ENCODE measurements around the gene SUMO4.
"Not testable (repeated sequence)": the region's sequence is repeated elsewhere in the genome, so short reads cannot be mapped to it uniquely, and the experiment has no call there.

The SUMO4 gene

DNA sequence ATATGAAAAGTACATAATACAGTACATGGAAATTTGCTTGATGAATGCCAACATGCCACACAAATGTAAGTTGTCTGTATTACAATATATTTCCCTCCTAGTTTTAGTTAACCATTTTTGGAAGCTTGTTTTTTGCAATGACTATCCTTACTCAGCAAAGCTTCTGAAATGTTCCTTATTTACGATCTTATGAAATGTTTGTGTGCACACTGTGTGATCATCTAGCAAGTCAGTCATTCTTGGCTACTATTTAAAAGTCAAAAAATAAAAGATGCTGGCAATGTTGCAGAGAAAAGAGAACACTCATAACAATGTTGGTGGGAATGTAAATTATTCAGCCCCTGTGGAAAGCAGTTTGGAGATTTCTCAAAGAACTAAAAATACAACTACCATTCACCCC, 33.8 kb downstream of the SUMO4 start:
- no peak for DNase-seq

DNA sequence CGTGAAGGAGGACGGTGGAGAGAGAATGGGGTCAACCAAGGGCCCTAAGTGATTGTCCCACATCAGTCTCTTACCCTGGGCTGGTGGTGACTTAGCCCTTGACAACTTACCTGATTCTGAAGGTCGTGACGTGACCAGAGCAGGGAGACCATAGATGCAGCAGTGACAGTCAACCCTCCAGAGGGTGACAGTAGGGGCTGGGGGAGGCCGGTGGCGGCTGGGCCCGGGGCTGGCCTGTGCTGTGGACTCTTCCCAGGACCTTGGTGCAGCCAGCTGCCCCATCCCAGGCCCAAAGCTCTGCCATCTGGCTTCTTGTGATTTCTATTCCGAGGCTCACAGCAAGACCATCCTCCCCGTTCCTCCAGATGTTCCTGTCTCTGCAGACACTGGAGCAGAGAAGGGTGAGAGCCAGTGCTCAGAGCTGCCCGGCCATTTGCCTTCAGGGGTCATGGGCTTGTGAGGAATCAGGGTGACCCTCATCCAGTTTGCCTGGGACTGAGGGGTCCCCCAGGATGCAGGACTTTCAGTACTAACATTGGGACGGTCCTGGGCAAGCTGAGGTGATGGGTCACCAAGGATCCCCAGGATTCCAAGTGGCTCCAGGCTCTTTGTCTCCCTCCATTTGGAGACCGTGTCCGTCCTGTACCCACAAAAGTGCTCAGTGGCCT, 36.0 kb downstream of the SUMO4 start:
- DNase-seq: no peak

DNA sequence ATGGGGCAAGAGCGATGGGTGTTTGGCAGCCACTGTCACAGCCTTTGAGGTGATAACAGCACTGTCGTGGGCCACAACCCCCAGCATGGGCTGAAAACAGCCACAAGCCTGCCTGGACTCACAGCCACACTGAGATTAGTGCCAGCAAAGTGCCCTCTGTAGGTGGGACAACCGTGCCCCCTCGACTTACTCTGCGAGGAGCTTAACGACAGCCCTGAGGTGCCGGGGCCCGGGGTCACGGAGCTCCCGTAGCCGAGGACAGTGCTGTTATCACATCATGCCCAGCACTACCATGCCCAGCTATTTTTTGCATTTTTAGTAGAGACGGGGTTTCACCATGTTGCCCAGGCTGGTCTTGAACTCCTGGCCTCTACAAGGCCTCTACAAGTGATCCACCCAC, 36.6 kb downstream of the SUMO4 start:
- no peak for DNase-seq

DNA sequence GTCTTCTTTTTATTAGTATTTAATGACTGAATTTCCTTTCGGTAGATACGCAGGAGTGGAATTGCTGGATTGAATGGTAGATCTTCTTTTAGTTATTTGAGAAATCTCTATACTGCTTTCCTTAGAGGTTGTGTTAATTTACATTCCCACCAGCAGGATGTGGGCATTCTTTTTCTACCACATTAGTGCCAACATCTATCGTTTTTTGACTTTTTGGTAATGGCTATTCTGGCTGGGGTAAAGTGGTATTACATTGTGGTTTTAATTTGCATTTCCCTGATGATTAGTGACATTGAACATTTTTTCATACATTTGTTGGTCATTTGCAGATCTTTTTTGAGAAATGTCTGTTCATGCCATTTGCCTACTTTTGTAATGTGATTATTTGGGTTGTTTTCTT, 37.1 kb downstream of the SUMO4 start:
- no peak for DNase-seq

DNA sequence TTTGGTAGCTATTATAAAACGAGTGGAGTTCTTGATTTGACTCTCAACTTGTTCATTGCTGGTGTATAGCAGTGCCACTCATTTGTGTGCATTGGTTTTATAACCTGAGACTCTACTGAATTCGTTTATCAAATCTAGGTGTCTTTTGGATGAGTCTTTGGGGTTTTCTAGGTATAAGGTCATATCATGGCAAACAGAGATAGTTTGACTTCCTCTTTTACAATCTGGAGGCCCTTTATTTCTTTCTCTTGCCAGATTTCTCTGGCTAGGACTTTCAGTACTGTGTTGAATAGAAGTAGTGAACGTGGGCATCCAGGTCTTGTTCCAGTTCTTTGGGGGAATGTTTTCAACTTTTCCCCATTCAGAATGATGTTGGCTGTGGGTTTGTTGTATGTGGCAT, 38.8 kb downstream of the SUMO4 start:
- DNase-seq: no peak

DNA sequence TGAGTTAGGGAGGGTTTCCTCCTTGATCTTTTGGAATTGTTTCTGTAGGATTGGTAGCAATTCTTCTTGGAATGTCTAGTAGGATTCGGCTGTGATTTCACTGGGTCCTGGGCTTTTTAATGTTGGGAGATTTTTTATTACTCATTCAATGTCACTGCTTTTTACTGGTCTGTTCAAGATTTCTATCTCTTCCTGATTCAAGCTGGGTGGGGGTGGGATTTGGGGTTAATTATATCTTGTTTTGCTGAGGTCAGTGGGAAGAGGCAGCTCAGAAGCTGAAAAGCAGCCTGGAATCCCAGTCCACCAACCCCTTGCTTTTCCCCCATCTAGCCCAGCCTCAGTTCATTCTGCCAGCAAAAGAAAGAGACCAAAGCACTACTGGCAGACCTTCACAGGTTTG, 39.6 kb downstream of the SUMO4 start:
- DNase-seq: no peak

DNA sequence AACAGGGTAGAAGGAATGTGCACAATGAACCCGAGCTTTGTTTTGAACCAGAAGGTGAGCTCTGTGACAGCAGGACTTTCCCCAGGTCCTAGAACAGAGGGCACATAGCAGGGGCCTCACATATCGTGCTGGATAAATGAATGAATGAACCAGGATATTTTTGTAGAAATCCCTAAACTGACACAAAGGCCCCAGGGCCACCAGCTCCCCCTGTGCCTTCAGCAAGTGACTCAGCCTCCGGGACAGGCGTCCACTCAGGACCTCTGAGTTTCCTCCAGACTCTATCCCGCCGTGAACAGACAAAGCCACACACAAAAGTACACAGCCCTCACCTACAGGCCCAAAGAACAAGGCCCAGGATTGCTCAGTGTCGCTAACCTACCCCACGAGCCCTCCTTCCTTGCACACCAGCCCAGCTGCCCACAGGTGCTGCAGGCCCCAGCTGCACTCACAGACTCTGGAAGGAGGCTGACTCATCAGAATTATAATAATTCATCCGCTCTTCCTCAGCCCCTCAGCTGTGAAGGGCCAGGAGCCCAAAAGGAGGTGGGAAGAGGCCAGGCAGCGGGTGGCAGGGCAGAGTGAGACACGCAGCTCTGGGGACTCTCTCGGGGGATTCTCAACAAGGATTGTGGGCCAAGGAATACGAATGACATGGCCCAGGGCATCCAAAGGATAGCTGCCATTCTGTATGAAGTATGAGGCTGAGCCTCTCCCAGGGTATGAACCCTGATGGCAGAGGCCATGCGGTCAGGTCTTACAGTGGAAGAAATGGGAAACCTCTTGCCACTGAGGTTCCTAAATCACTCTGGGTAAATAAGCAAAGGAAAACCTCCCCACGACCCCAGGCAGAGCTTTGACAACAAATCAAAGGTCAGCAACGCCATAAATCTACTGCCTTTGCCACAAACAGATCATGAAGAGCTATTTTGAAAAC, 40.9 kb downstream of the SUMO4 start:
- DNase-seq: no peak

DNA sequence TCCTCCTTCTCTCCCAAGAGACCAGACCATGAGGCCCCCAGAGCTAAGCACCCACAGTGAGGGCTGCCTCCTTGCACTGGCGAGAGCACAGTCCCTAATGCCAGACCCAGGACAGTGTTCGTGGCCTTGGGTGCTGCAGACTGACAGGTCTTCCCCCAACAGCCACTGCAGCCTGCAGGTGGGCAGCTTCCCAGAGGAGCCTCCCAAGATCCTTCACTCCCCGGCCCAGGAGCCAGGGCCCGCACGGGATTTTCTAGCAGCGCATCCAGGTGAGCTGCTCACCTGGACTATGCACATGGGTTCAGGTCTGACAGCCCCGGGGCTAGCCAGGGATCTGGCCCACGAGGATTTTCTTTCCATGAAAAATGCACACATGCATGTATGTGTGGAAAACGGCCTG, 41.7 kb downstream of the SUMO4 start:
- no peak for DNase-seq

DNA sequence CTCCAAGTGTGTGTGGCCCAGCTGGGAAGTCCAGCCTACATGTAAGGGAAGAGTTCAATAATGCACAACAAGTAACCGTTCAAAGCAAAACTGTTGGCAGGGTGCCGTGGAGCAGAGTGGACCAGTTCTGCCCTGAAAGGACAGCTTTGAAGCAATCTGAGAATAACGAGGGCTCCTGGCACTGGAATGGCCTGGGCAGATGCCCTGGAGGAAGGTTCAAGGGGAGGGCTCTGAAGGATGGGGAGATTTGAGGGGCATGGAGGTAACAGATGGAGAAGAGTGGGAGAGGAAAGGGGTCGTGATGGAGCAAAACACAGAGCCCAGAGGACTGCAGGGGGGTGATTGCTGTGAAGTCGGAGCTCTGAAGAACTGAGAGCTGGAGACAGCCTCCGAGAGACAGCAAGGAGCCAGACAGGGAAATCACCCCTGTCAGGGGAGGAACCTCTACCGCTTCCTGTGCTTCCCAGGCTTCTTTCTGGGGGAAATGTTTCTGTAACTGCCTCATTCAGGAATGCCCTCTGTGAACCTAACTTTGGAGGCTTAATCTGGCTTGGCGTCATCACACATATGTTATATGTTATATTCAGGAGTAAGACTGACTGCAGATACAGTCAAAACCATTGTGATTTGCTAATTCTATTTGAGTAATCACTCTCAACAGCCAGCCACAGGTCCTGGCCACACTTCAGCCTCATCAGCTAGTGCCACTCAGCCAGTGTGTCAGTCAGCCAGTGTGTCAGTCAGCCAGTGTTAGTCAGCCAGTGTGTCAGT, 43.5 kb downstream of the SUMO4 start:
- DNase-seq: no peak

DNA sequence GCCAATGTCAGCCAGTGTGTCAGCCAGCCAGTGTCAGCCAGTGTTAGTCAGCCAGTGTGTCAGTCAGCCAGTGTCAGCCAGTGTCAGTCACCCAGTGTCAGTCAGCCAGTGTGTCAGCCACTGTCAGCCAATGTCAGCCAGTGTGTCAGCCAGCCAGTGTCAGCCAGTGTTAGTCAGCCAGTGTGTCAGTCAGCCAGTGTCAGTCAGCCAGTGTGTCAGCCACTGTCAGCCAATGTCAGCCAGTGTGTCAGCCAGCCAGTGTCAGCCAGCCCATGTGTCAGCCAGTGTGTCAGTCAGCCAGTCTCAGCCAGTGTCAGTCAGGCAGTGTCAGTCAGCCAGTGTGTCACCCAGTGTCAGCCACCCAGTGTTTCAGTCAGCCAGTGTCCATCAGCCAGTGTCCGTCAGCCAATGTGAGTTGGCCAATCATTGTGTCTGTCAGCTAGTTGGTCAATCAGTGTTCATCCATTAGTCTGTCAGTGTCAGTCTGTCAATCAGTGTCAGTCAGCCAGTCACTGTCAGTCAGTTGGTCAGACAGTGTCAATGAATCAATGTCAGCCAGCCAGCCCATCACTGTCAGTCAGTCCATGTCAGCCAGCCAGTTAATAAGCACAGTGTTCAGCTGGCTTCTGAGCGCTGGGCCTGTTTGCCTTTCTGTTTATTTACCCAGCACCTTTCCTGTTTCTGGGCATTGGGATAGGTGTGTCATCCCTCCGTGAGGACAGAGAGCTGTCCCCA, 44.5 kb downstream of the SUMO4 start:
- not testable (repeated sequence) for DNase-seq

DNA sequence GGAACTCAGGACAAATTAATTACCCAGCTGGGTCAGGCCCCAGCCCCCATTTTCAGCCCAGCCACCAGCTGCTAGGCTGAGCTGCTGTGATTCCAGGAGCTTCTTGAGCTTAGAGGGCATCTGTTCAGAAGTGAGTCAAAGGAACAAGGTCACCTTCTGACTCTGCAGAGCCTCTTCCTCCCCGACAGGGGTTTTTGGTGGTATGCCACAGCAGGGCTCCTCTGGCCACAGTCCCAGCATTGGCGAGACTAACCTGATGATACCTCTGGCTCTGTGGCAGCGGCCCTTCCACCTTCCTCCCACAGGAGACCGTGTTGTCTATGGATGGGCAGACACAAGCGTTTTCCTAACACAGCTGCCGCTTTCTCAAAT, 45.0 kb downstream of the SUMO4 start:
- no peak for DNase-seq

DNA sequence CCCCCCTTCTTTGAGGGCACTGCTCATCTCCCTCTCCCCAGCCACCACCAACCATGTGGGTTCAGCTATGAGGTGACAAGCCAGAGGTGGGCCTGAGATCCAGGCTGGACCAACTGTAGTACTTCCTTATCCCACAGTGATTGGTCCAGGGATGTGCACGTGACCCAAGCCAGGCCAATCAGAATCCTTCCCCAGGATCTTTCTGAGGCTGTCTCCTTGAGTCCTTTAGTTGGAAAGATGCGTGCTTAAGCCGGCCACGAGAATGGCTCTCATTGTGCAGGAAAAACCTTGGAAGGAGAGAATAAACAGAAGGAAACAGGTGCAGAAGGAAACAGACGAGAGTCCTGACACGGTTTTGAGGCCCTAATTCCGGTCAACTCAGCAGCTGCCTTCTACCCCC, 45.5 kb downstream of the SUMO4 start:
- DNase-seq: no peak

DNA sequence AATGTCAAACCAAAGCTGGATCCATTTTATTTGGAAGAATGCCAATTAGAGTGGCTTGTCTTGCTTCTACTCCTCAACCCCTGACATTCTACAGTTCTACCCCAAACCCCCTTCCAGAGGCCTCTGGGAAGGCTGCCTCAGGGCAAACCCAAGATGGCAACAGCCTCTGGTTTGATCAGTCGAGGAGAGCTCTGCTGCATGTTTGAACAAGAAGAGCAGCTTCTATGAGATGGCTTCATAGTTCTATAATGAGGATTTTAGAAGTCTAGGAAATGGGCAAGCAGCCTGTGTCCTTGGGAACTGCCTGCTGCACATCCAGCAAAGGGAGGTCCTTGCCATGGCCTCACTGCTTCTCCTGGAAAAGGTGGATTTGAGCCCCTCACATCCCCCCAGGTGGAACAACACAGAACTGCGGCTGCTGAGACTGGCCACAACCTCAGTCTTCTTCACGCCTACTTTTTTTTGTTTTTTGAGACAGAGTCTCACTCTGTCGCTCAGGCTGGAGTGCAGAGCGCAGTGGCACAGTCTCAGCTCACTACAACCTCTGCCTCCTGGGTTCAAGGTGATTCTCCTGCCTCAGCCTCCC, 46.8 kb downstream of the SUMO4 start:
- DNase-seq: no peak

DNA sequence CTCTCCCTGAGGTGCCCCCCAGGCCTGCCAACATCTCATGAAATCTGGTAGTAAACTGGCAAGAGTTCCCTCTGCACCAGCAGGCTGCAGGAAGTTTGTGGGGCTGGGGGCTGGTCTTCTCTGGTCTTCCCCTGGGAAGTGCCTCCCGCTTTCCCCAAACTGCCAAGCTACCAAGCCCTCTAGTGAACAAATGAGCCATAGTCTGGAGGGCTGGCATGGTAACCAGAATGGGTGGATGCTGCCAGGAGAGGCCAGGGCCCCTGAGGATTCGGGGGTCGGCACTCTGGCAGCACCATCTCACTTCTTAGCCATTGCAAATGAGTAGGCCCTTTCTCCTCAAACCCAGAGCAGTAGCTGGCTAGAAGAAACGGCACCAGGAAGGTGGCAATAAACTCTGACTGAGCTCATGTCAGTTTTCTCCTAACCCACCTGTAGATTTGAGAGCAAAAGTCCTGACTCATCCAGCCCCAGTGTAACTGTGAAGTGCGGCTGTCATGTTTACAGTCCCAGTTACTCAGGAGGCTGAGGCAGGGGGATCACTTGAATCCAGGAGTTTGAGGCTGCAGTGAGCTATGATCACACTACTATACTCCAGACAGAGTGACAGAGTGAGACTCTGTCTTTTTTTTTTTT, 48.9 kb downstream of the SUMO4 start:
- no peak for DNase-seq

DNA sequence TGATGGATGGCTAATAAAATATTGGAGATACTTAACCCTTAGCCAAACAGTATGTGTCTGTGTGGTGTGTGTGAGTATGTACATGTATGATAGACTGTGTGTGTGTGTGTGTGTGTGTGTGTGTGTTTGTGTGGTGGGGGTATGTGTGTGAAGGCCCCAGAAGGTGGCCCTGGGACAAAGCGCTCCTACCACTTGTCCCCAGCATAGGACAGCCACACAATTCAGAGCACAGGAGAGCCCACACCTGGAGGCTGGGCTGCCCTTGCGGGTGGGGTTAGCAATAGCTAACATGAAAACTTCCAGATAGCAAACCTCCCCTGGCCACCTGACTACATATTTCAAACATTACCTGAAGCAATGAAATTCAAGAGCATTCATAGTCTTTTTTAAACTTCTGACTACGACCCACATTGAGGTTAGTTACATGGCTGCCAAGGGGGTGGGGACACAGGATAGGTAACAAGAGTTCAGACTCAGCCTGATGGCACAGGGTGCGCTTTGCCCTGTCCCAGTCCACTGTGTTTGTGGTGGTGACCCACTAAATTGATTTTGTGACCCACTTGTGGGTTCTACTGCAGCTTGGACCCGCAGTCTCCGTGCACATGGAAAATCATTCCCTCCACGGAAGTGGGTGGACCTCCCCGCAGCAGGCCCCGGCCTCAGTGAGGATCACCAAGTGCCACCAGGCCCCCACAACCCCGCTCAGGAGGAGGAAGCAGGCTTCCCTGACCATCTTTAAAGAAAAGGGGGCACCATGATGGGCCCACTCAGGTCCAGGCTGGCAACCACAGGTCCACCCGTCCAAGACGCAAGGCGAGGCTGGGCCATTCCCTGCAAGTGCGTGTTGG, 50.0 kb downstream of the SUMO4 start:
- no peak for DNase-seq
